Neural progenitor cell (in vitro differentiated cells): Measurements from ENCODE around the gene MYOM1. TPM values are rescaled to one million over a fixed set of nuclear protein-coding genes. Genes with fewer than 3 reads are reported as not detected.

Source experiments
- DNase-seq: peaks from one replicate; pipeline ENCODE4 v3.0.0-alpha.2; 2016; ENCODE audit warnings: low spot score
- H2AFZ ChIP-seq: fragments of 200-600 bp; sonication (generic); replicated peaks from 2 replicates; pipeline ENCODE4 v1.6.1; 2016; ENCODE audit warnings: antibody characterized with exemption
- H3F3A ChIP-seq: fragments of 200-600 bp; sonication (generic); 2 replicates; pipeline ENCODE4 v1.6.1; 2016; ENCODE audit warnings: antibody characterized with exemption, low read depth
- H3K27ac ChIP-seq: fragments of 200-600 bp; sonication (generic); 2 replicates; pipeline ENCODE4 v1.5.1; 2016; ENCODE audit warnings: mild to moderate bottlenecking
- H3K27me3 ChIP-seq: fragments of 200-600 bp; sonication (generic); 2 replicates; pipeline ENCODE4 v1.6.1; 2016; ENCODE audit warnings: mild to moderate bottlenecking, moderate library complexity
- H3K36me3 ChIP-seq: fragments of 200-600 bp; sonication (generic); 2 replicates; pipeline ENCODE4 v1.5.1; 2016
- H3K4me1 ChIP-seq: fragments of 200-600 bp; sonication (generic); 2 replicates; pipeline ENCODE4 v1.6.1; 2016; ENCODE audit warnings: mixed run types
- H3K4me2 ChIP-seq: fragments of 200-600 bp; sonication (generic); 2 replicates; pipeline ENCODE4 v1.6.1; 2016
- H3K4me3 ChIP-seq: fragments of 200-600 bp; sonication (generic); 2 replicates; pipeline ENCODE4 v1.5.1; 2016
- H3K79me2 ChIP-seq: fragments of 200-600 bp; sonication (generic); 2 replicates; pipeline ENCODE4 v1.6.1; 2016; ENCODE audit warnings: low read depth
- H3K9ac ChIP-seq: fragments of 200-600 bp; sonication (generic); 2 replicates; pipeline ENCODE4 v1.6.1; 2016
- H3K9me3 ChIP-seq: fragments of 200-600 bp; sonication (generic); 2 replicates; pipeline ENCODE4 v1.5.1; 2016; ENCODE audit warnings: low read depth
- H4K20me1 ChIP-seq: fragments of 200-600 bp; sonication (generic); 2 replicates; pipeline ENCODE4 v1.6.1; 2016; ENCODE audit warnings: low read depth
- H3K27ac Mint-ChIP-seq: 3 replicates; pipeline ENCODE4 v1.8.0; 2021; ENCODE audit warnings: mixed read lengths
- H3K27me3 Mint-ChIP-seq: 2 replicates; pipeline ENCODE4 v1.8.0; 2022; ENCODE audit warnings: low read depth, mild to moderate bottlenecking, inconsistent platforms, moderate library complexity, mixed read lengths; ENCODE audit not compliant: insufficient read depth
- H3K36me3 Mint-ChIP-seq: 3 replicates; pipeline ENCODE4 v1.8.0; 2021; ENCODE audit warnings: mixed read lengths
- H3K4me1 Mint-ChIP-seq: 3 replicates; pipeline ENCODE4 v1.8.0; 2021; ENCODE audit warnings: mixed read lengths
- H3K4me3 Mint-ChIP-seq: 3 replicates; pipeline ENCODE4 v1.8.0; 2021; ENCODE audit warnings: mild to moderate bottlenecking, moderate library complexity, mixed read lengths
- H3K9me3 Mint-ChIP-seq: 3 replicates; pipeline ENCODE4 v1.8.0; 2020; ENCODE audit warnings: mixed read lengths
- CTCF ChIP-seq: fragments of 200-600 bp; sonication (generic); IDR thresholded peaks from 2 replicates; pipeline ENCODE4 v1.5.1; 2017; ENCODE audit warnings: antibody characterized with exemption, mild to moderate bottlenecking
- EZH2 ChIP-seq: fragments of 200-600 bp; sonication (generic); IDR thresholded peaks from 2 replicates; pipeline ENCODE4 v1.6.1; 2017; ENCODE audit warnings: antibody characterized with exemption, mild to moderate bottlenecking, moderate library complexity
- EZH2phosphoT487 ChIP-seq: fragments of 200-600 bp; sonication (generic); IDR thresholded peaks from 2 replicates; pipeline ENCODE4 v1.6.1; 2017; ENCODE audit warnings: antibody characterized with exemption
- total RNA-seq: library from RNA; depleted of rRNA; stranded (reverse); fragments of >200 nt; gene quantifications from 2 replicates; pipeline ENCODE4 v1.2.3, GENCODE V29; 2015; ENCODE audit warnings: low replicate concordance

Gene MYOM1
- total RNA-seq, 1 donor from 2014 or later, result 0.45 TPM

- Mint-ChIP-seq H3K9me3 (no peaks in the 10 kb centered on the region), H3K27me3 (no peaks in the 10 kb centered on the region), H3K36me3 (no peaks in the 10 kb centered on the region), H3K4me3 (no peak overlapping the region), H3K27ac (no peak overlapping the region), H3K4me1 (peaks cover 14% of the 10 kb centered on the region)
- DNase-seq, result no peak
- no peaks in the 10 kb centered on the region for H3K79me2 ChIP-seq
- H3K27ac ChIP-seq, result no peak overlapping the region
- no peaks in the 10 kb centered on the region for H3F3A ChIP-seq
- H2AFZ ChIP-seq, result no peak overlapping the region
- TF ChIP-seq CTCF, result no peak
- no peak overlapping the region for H3K4me2 ChIP-seq
- H3K36me3 ChIP-seq, result no peaks in the 10 kb centered on the region
- no peaks in the 10 kb centered on the region for H3K9me3 ChIP-seq
- H3K27me3 ChIP-seq, result no peaks in the 10 kb centered on the region
- H3K4me1 ChIP-seq, result no peaks in the 10 kb centered on the region
- H3K4me3 ChIP-seq, result no peak overlapping the region
- H3K9ac ChIP-seq, result no peak overlapping the region
- no peaks in the 10 kb centered on the region for H4K20me1 ChIP-seq
Observed at GRCh38 chr18:3084206-3084605, 135.6 kb downstream of the MYOM1 start.

- DNase-seq, result no peak
- no peaks in the 10 kb centered on the region for H3K27me3 ChIP-seq
- Mint-ChIP-seq H3K4me1 (peaks cover 14% of the 10 kb centered on the region), H3K9me3 (no peaks in the 10 kb centered on the region), H3K36me3 (no peaks in the 10 kb centered on the region), H3K4me3 (no peak overlapping the region), H3K27me3 (no peaks in the 10 kb centered on the region), H3K27ac (no peak overlapping the region)
- no peaks in the 10 kb centered on the region for H3K79me2 ChIP-seq
- H3K9me3 ChIP-seq, result no peaks in the 10 kb centered on the region
- H3K4me1 ChIP-seq, result no peaks in the 10 kb centered on the region
- no peak for TF ChIP-seq EZH2
- no peak for TF ChIP-seq CTCF
- H2AFZ ChIP-seq, result no peak overlapping the region
- H3F3A ChIP-seq, result no peaks in the 10 kb centered on the region
- H3K4me3 ChIP-seq, result no peak overlapping the region
- no peak overlapping the region for H3K9ac ChIP-seq
- no peaks in the 10 kb centered on the region for H3K36me3 ChIP-seq
- no peaks in the 10 kb centered on the region for H4K20me1 ChIP-seq
- H3K4me2 ChIP-seq, result no peak overlapping the region
- no peak overlapping the region for H3K27ac ChIP-seq
Observed at GRCh38 chr18:3083766-3084165, 136.0 kb downstream of the MYOM1 start.

- Histone ChIP-seq H3K9ac (no peak overlapping the region), H3K36me3 (no peaks in the 10 kb centered on the region), H3F3A (no peaks in the 10 kb centered on the region), H3K27ac (no peak overlapping the region), H3K4me3 (no peak overlapping the region), H3K4me2 (no peak overlapping the region), H3K4me1 (no peaks in the 10 kb centered on the region), H3K9me3 (no peaks in the 10 kb centered on the region), H3K27me3 (no peaks in the 10 kb centered on the region), H2AFZ (no peak overlapping the region), H4K20me1 (no peaks in the 10 kb centered on the region), H3K79me2 (no peaks in the 10 kb centered on the region)
- Mint-ChIP-seq H3K36me3 (no peaks in the 10 kb centered on the region), H3K4me1 (peaks cover 11% of the 10 kb centered on the region), H3K27ac (no peak overlapping the region), H3K9me3 (no peaks in the 10 kb centered on the region), H3K4me3 (no peak overlapping the region), H3K27me3 (no peaks in the 10 kb centered on the region)
- TF ChIP-seq EZH2, result no peak
- DNase-seq, result no peak
Observed at GRCh38 chr18:3081584-3081991, 138.2 kb downstream of the MYOM1 start.

- Histone ChIP-seq H3K9ac (no peak overlapping the region), H2AFZ (no peak overlapping the region), H3K27ac (no peak overlapping the region), H3K27me3 (no peaks in the 10 kb centered on the region), H3K4me2 (no peak overlapping the region), H3F3A (no peaks in the 10 kb centered on the region), H3K4me3 (no peak overlapping the region), H3K4me1 (no peaks in the 10 kb centered on the region), H3K36me3 (no peaks in the 10 kb centered on the region), H3K79me2 (no peaks in the 10 kb centered on the region), H3K9me3 (no peaks in the 10 kb centered on the region), H4K20me1 (no peaks in the 10 kb centered on the region)
- DNase-seq, result no peak
- H3K9me3 Mint-ChIP-seq, result no peaks in the 10 kb centered on the region
- peaks cover 17% of the 10 kb centered on the region for H3K4me1 Mint-ChIP-seq
- H3K27me3 Mint-ChIP-seq, result no peaks in the 10 kb centered on the region
- H3K36me3 Mint-ChIP-seq, result no peaks in the 10 kb centered on the region
- H3K4me3 Mint-ChIP-seq, result no peak overlapping the region
- no peak overlapping the region for H3K27ac Mint-ChIP-seq
- TF ChIP-seq EZH2, result no peak
- TF ChIP-seq EZH2phosphoT487, result no peak
- TF ChIP-seq CTCF, result no peak
Observed at GRCh38 chr18:3079653-3080052, 140.1 kb downstream of the MYOM1 start.
